ENCODE results near the gene PABPC5.

Gene PABPC5

GRCh38 chrX:91434351-91435168 is at the start of gene PABPC5:
Gene PABPC5 (plus strand): TSS chrX:91434839. CDS start chrX:91435578, 739 bp downstream.
- no peak for DNase-seq

DNA sequence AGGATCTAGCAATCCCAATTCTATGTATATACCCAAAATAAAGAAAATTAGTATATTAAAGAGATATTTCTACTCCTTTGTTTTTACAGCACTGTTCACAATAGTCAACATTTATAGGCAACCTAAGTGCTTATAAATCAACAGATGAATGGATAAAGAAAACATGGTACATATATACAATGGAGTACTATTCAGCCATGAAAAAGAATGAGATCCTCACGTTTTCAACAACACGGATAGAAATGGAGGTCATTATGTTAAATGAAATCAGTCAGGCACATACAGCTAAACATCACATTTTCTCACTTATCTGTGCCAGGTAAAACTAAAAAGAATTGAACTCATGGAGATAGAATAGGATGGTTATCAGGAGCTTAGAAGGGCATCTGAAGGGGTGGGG is 45.6 kb upstream of the PABPC5 start:
- DNase-seq, result no peak

DNA sequence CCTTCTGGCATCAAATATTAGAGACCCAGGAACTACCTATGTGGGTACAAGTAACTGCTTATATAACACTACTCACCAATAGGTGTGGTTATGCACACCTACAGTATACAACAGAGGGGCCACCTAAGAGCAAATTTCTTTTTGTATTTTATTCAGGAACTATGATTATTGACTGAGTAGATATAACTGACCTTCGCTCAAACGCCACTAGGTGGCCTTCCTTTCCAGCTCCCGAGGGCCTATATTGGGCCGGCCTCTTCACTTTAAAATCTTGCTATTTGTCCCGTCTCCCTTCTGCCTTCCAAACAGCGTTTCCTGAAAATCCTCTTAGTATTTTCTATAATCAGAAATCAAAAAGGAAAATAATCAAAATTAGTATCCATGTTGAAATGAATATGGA is 19.9 kb upstream of the PABPC5 start:
- DNase-seq, result no peak

- DNase-seq, result no peak
Observed at GRCh38 chrX:91435395-91435794, 756 bp downstream of the PABPC5 start.

Data from activated CD8-positive, alpha-beta memory T cell treated with anti-CD3 and anti-CD28 coated beads for 24 hours (primary cell).